KMS-11 (cell line): ENCODE data around the gene RTL5.

Experiments used
- H2AFZ ChIP-seq: fragments of 200-600 bp; sonication (generic); 2 replicates; pipeline ENCODE4 v1.6.1; 2016; ENCODE audit warnings: antibody characterized with exemption, mixed run types, low read depth
- H3K27ac ChIP-seq: fragments of 200-600 bp; sonication (generic); 2 replicates; pipeline ENCODE4 v1.6.1; 2016; ENCODE audit warnings: mild to moderate bottlenecking, mixed run types
- H3K27me3 ChIP-seq: fragments of 200-600 bp; sonication (generic); 2 replicates; pipeline ENCODE4 v1.6.1; 2017; ENCODE audit warnings: mild to moderate bottlenecking, low read depth, mixed run types, moderate library complexity; ENCODE audit not compliant: insufficient read depth
- H3K36me3 ChIP-seq: fragments of 200-600 bp; sonication (generic); 2 replicates; pipeline ENCODE4 v1.6.1; 2017; ENCODE audit warnings: mild to moderate bottlenecking, mixed run types; ENCODE audit not compliant: insufficient read depth
- H3K4me1 ChIP-seq: fragments of 200-600 bp; sonication (generic); 2 replicates; pipeline ENCODE4 v1.6.1; 2016; ENCODE audit warnings: mild to moderate bottlenecking, low read depth, mixed run types; ENCODE audit not compliant: poor library complexity, severe bottlenecking
- H3K4me2 ChIP-seq: fragments of 200-600 bp; sonication (generic); 2 replicates; pipeline ENCODE4 v1.7.0; 2016; ENCODE audit warnings: mild to moderate bottlenecking, mixed run types
- H3K4me3 ChIP-seq: fragments of 200-600 bp; sonication (generic); IDR thresholded peaks from 2 replicates; pipeline ENCODE4 v1.6.1; 2017; ENCODE audit warnings: low read depth, low read length, mixed read lengths; ENCODE audit not compliant: insufficient read depth
- H3K79me2 ChIP-seq: fragments of 200-600 bp; sonication (generic); 2 replicates; pipeline ENCODE4 v1.6.1; 2016; ENCODE audit warnings: low read depth, mixed run types; ENCODE audit not compliant: insufficient read depth
- H3K9ac ChIP-seq: fragments of 200-600 bp; sonication (generic); 2 replicates; pipeline ENCODE4 v1.6.1; 2016; ENCODE audit warnings: mild to moderate bottlenecking, mixed run types
- H4K20me1 ChIP-seq: fragments of 200-600 bp; sonication (generic); 2 replicates; pipeline ENCODE4 v1.6.1; 2016; ENCODE audit warnings: mild to moderate bottlenecking, mixed run types; ENCODE audit not compliant: insufficient read depth
- TF ChIP-seq, protein P1 (sequence below): fragments of 200-600 bp; sonication (generic); conservative IDR thresholded peaks from 2 replicates; pipeline ENCODE4 v1.6.1; 2017; ENCODE audit warnings: low read depth, mild to moderate bottlenecking, antibody characterized with exemption, low read length, moderate library complexity, mixed read lengths

Gene RTL5

DNA sequence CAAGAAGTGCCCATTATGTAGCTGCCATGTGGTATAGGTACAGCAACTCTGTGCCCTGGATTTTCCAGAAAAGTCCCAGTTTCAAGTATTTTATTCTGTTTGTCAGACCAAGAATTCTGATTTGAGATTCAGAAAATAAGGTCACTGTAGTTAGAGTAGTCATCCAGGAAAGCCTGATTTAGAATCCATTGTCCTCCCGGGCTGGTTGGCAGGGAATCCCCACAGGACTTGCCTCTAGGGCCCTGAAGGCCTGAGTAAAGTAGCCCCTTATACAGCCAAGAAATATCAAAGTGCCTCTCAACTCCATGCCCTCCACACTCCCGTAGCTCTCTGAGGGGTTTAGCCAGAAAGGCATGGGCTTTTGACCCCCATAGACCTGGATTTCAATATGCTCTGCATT, 36.3 kb downstream of the RTL5 start:
- Histone ChIP-seq H2AFZ (no peak overlapping the region), H3K4me1 (peaks cover 16% of the 10 kb centered on the region), H3K27ac (no peak overlapping the region), H4K20me1 (no peaks in the 10 kb centered on the region), H3K4me3 (no peak overlapping the region), H3K79me2 (no peaks in the 10 kb centered on the region), H3K27me3 (no peaks in the 10 kb centered on the region), H3K36me3 (no peaks in the 10 kb centered on the region), H3K4me2 (no peak overlapping the region), H3K9ac (no peak overlapping the region)
- TF ChIP-seq, protein P1, sequence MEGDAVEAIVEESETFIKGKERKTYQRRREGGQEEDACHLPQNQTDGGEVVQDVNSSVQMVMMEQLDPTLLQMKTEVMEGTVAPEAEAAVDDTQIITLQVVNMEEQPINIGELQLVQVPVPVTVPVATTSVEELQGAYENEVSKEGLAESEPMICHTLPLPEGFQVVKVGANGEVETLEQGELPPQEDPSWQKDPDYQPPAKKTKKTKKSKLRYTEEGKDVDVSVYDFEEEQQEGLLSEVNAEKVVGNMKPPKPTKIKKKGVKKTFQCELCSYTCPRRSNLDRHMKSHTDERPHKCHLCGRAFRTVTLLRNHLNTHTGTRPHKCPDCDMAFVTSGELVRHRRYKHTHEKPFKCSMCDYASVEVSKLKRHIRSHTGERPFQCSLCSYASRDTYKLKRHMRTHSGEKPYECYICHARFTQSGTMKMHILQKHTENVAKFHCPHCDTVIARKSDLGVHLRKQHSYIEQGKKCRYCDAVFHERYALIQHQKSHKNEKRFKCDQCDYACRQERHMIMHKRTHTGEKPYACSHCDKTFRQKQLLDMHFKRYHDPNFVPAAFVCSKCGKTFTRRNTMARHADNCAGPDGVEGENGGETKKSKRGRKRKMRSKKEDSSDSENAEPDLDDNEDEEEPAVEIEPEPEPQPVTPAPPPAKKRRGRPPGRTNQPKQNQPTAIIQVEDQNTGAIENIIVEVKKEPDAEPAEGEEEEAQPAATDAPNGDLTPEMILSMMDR = no peak

DNA sequence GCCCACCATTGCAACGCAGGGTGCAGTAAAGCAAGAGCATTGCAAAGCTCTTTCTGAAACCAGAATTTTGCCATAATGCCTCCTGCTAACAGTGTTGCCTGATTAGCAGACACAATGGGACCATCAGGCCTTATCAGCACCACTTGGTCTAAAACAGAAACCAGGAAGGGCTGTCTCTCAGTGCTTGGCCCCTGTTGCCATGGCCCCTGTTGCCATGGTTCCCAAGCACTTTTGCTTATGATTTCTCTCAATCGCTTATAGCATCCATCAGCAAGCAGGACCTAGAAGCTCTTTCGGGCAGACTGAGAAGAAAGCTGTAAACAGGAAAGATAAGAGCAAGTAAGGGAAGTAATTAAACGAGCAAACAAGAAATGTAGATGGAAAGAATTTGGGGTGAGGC, 36.8 kb downstream of the RTL5 start:
- H3K4me1 ChIP-seq = peaks cover 11% of the 10 kb centered on the region
- no peak overlapping the region for H3K9ac ChIP-seq
- no peak overlapping the region for H3K27ac ChIP-seq
- no peaks in the 10 kb centered on the region for H3K27me3 ChIP-seq
- no peaks in the 10 kb centered on the region for H4K20me1 ChIP-seq
- no peak overlapping the region for H3K4me3 ChIP-seq
- TF ChIP-seq, protein P1 = no peak
- H3K79me2 ChIP-seq = no peaks in the 10 kb centered on the region
- no peak overlapping the region for H3K4me2 ChIP-seq
- no peak overlapping the region for H2AFZ ChIP-seq
- no peaks in the 10 kb centered on the region for H3K36me3 ChIP-seq

DNA sequence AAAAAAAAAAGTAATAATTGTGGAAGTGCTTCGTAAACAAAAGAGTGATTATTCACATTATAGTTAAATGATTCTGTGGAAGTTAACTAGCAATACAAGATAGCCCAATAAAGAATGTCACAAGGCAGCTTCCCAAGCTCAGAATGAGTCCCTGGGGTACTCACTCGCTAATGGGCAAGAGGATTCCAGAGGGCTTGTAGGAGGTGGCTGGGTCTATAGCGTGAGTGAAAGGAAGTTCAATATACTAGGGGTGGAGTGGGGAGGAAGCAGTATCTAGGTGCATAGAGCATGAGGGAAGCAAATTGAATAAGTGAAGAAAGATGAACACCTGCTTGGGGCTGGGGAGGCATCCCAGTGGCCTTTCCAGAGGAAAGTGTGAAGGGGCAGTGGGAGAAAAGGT, 42.5 kb downstream of the RTL5 start:
- Histone ChIP-seq H2AFZ (no peak overlapping the region), H3K36me3 (no peaks in the 10 kb centered on the region), H4K20me1 (no peaks in the 10 kb centered on the region), H3K79me2 (no peaks in the 10 kb centered on the region), H3K27ac (no peak overlapping the region), H3K9ac (no peak overlapping the region), H3K4me3 (no peak overlapping the region), H3K4me2 (no peak overlapping the region), H3K4me1 (no peaks in the 10 kb centered on the region), H3K27me3 (no peaks in the 10 kb centered on the region)
- TF ChIP-seq, protein P1 = no peak

DNA sequence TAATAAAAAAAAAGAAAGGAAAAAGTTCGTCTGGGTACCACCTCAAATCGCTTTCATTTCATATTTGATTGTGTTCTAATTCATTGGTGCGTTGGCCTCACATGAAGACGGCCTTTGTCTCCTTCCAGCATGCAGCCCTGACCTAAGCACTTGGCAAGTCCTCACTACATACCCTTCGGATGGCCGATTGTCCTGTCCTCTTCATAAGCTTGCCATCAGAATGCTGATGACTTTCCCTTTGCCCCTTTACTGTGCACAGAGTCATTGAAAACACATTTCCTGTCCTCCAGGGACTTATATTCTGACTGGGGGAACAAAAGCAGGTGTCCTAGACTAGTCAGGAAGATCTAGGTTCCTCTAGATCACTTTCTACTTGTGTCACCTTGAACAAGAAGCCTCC, 43.0 kb downstream of the RTL5 start:
- H3K27ac ChIP-seq = no peak overlapping the region
- TF ChIP-seq, protein P1 = no peak
- no peak overlapping the region for H2AFZ ChIP-seq
- no peak overlapping the region for H3K4me2 ChIP-seq
- H3K36me3 ChIP-seq = no peaks in the 10 kb centered on the region
- H3K4me1 ChIP-seq = peaks cover 2% of the 10 kb centered on the region
- H3K79me2 ChIP-seq = no peaks in the 10 kb centered on the region
- H3K4me3 ChIP-seq = no peak overlapping the region
- H3K27me3 ChIP-seq = no peaks in the 10 kb centered on the region
- no peaks in the 10 kb centered on the region for H4K20me1 ChIP-seq
- H3K9ac ChIP-seq = no peak overlapping the region

DNA sequence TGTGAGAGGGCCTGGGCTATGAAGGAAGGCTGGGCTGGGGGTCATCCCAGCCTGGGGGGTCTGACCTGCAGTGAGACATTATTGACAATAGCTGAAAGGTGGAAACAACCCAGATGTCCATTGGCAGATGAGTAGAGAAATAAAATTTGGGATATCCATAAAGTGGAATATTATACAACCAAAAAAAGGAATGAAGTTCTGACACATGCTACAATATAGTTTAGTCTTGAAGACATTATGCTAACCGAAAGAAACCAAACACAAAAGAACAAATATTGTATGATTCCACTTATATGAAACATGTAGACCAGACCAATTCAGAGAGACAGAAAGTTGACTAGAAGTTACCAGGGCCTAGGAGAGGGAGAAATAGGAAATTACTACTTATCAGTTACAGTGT, 44.7 kb downstream of the RTL5 start:
- no peaks in the 10 kb centered on the region for H4K20me1 ChIP-seq
- no peak overlapping the region for H2AFZ ChIP-seq
- no peaks in the 10 kb centered on the region for H3K79me2 ChIP-seq
- no peak overlapping the region for H3K9ac ChIP-seq
- no peaks in the 10 kb centered on the region for H3K36me3 ChIP-seq
- H3K27me3 ChIP-seq = no peaks in the 10 kb centered on the region
- no peak overlapping the region for H3K4me2 ChIP-seq
- H3K4me3 ChIP-seq = no peak overlapping the region
- H3K27ac ChIP-seq = no peak overlapping the region
- peaks cover 12% of the 10 kb centered on the region for H3K4me1 ChIP-seq
- TF ChIP-seq, protein P1 = no peak
